Large intestine (tissue), 3 donors: ENCODE measurements around the gene MYO9B. TPM values are rescaled to one million over a fixed set of nuclear protein-coding genes. Genes with fewer than 3 reads are reported as not detected.
"Not testable (repeated sequence)": the region's sequence is repeated elsewhere in the genome, so short reads cannot be mapped to it uniquely, and the experiment has no call there.

ENCODE experiments used
- DNase-seq, 2 donors: peaks; one replicate each; pipeline versions ENCODE4 v3.0.0 to v3.0.0-alpha.2; 2013
- H3K27ac ChIP-seq: one replicate; pipeline ENCODE4 v1.5.1; 2013; ENCODE audit warnings: low read length
- H3K27me3 ChIP-seq: 2 replicates; pipeline ENCODE4 v1.6.1; 2013; ENCODE audit warnings: low read length; ENCODE audit not compliant: control insufficient read depth, insufficient read depth
- H3K36me3 ChIP-seq: 2 replicates; pipeline ENCODE4 v1.6.1; 2013; ENCODE audit warnings: low read length; ENCODE audit not compliant: control insufficient read depth, insufficient read depth
- H3K4me1 ChIP-seq: one replicate; pipeline ENCODE4 v1.6.1; 2013; ENCODE audit warnings: low read length; ENCODE audit not compliant: control insufficient read depth, insufficient read depth
- H3K4me3 ChIP-seq: one replicate; pipeline ENCODE4 v1.5.1; 2013; ENCODE audit warnings: low read length
- H3K9me3 ChIP-seq: one replicate; pipeline ENCODE4 v1.6.1; 2013; ENCODE audit warnings: mild to moderate bottlenecking, low read depth, low read length, moderate library complexity; ENCODE audit not compliant: control insufficient read depth
- WGBS: methylation state at CpG from one replicate; pipeline ENCODE4 v1.1.5; 2013; ENCODE audit warnings: low lambda C conversion rate; ENCODE audit not compliant: insufficient coverage; 5-methylcytosine and 5-hydroxymethylcytosine counted together
- polyA plus RNA-seq: library from polyadenylated mRNA; unstranded; fragments of 120-200 nt; gene quantifications from one replicate; pipeline ENCODE4 v1.2.1, GENCODE V29; 2013

MYO9B gene
- polyA plus RNA-seq, 1 donor: 49.8 TPM

DNA sequence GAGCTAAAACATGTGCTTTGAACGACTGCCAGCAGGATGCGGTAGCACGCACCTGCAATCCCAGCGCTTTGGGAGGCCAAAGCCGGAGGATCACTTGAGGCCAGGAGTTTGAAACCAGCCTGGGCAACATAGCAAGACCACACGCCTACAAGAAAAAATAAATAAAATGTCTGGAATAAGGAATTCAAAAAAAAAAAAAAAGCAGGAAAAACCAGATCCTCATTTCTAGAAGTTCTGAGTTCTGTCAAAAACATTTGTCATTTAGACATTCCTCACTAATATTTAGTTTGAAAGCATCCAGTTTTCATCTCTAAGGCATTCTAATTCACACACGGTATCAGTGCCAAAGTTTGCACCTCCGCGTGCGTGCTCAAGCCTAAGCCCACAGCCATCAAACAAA, 102.7 kb downstream of the MYO9B start:
- Histone ChIP-seq H3K27ac (no peak overlapping the region), H3K9me3 (no peaks in the 10 kb centered on the region), H3K27me3 (no peaks in the 10 kb centered on the region), H3K36me3 (peaks cover 34% of the 10 kb centered on the region), H3K4me3 (no peak overlapping the region), H3K4me1 (no peaks in the 10 kb centered on the region)
- no CpG with 5 or more reads among the region's 10 CpGs for WGBS
- DNase-seq: no peak

DNA sequence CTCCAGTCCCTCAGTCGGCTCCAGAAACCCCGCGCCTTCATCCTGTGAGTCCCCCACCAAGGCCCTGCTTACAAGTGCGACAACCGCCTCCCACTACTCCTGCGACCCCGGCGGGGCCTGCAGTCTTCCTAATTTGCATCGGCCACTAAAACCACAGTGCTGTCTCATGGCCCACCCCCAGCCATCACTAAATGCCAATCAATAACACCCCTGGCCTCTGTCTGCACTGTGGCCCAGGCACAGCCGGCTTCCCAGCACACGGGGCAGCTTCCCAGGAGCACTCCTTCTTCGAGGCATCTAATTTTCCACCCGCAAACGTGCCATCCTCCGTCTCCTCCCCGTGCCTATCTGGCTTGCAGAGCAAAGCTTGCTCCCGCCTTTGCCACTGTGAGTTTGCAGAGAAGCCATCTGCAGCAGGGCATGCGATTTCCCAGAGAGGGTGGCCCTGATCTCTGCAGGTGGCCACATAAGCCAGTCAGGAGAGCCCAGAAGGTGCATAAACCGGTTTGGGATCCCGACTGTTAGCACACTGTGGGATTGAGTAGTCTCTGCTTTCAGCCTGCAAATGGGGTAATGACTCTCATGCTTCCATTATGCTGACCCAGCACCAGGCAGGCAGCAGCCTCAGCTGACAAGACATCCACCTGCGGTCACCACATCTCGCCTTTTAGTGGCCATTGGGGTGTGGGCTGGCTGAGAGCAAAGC, 105.6 kb downstream of the MYO9B start:
- Histone ChIP-seq H3K9me3 (no peaks in the 10 kb centered on the region), H3K4me1 (no peaks in the 10 kb centered on the region), H3K27ac (no peak overlapping the region), H3K27me3 (no peaks in the 10 kb centered on the region), H3K36me3 (peaks cover 39% of the 10 kb centered on the region), H3K4me3 (no peak overlapping the region)
- DNase-seq: no peak
- WGBS: no CpG with 5 or more reads among the region's 22 CpGs

GRCh38 chr19:17183271-17183761, 107.7 kb downstream of the MYO9B start:
- no peaks in the 10 kb centered on the region for H3K9me3 ChIP-seq
- no peak overlapping the region for H3K4me3 ChIP-seq
- no peaks in the 10 kb centered on the region for H3K4me1 ChIP-seq
- no CpG with 5 or more reads among the region's 14 CpGs for WGBS
- no peaks in the 10 kb centered on the region for H3K27me3 ChIP-seq
- H3K27ac ChIP-seq: no peak overlapping the region
- no peak for DNase-seq
- H3K36me3 ChIP-seq: peaks cover 35% of the 10 kb centered on the region

- 82% methylated on average over 5 of the region's 11 CpGs for WGBS
- Histone ChIP-seq H3K36me3 (peaks cover 35% of the 10 kb centered on the region), H3K4me3 (no peak overlapping the region), H3K27ac (no peak overlapping the region), H3K4me1 (no peaks in the 10 kb centered on the region), H3K9me3 (no peaks in the 10 kb centered on the region), H3K27me3 (no peaks in the 10 kb centered on the region)
- no peak for DNase-seq
Observed at GRCh38 chr19:17183858-17184321, 108.3 kb downstream of the MYO9B start.

DNA sequence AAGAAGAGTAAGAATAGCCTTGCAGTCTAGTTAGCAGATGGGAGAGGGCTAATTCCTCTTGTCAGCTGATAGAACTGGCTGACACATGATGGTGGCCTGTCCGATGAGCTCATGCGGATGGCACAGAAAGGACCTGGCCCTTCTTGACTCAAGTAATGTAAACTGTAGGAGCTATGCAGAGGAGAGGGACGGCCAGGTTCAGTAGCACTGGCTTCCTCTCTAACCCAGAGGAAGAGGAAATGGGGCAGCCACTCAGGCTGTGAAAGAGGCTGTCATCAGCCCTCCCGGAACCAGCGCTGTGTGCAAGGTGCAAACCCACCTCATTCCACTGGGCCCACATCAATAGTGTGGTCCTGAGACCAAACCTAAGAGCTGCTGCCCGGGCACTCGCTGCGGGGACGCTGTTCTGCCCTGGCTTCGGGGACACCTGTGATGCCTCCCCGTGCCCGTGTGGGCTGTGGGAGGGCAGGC, 108.8 kb downstream of the MYO9B start:
- no peaks in the 10 kb centered on the region for H3K27me3 ChIP-seq
- no peak for DNase-seq
- no peaks in the 10 kb centered on the region for H3K4me1 ChIP-seq
- no CpG with 5 or more reads among the region's 12 CpGs for WGBS
- H3K27ac ChIP-seq: no peak overlapping the region
- no peak overlapping the region for H3K4me3 ChIP-seq
- H3K9me3 ChIP-seq: no peaks in the 10 kb centered on the region
- H3K36me3 ChIP-seq: peaks cover 35% of the 10 kb centered on the region

- Histone ChIP-seq H3K4me1 (no peaks in the 10 kb centered on the region), H3K4me3 (no peak overlapping the region), H3K27me3 (no peaks in the 10 kb centered on the region), H3K27ac (no peak overlapping the region), H3K36me3 (peaks cover 38% of the 10 kb centered on the region), H3K9me3 (no peaks in the 10 kb centered on the region)
- no peak for DNase-seq
- no CpG with 5 or more reads among the region's 8 CpGs for WGBS
Observed at GRCh38 chr19:17185590-17185989, 110.0 kb downstream of the MYO9B start.

- peaks cover 56% of the 10 kb centered on the region for H3K36me3 ChIP-seq
- not testable (repeated sequence) for H3K27me3 ChIP-seq, H3K27ac ChIP-seq, H3K4me1 ChIP-seq, H3K4me3 ChIP-seq, H3K9me3 ChIP-seq, DNase-seq
- no CpG with 5 or more reads among the region's 6 CpGs for WGBS
Observed at GRCh38 chr19:17191736-17192135, 116.2 kb downstream of the MYO9B start.

DNA sequence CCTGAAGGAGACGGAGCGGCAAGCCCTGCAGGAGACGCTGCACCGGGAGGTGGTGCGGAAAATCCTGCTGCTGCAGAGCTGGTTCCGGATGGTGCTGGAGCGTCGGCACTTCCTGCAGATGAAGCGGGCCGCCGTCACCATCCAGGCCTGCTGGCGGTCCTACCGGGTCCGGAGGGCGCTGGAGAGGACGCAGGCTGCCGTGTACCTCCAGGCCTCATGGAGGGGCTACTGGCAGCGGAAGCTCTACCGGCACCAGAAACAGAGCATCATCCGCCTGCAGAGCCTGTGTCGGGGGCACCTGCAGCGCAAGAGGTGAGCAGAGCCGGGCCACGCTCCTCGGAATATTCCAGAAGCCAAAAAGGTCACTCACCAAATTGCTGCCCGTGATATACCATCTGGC, 117.2 kb downstream of the MYO9B start:
- no peak for DNase-seq
- no peaks in the 10 kb centered on the region for H3K4me1 ChIP-seq
- H3K27me3 ChIP-seq: no peaks in the 10 kb centered on the region
- H3K9me3 ChIP-seq: no peaks in the 10 kb centered on the region
- no CpG with 5 or more reads among the region's 26 CpGs for WGBS
- no peak overlapping the region for H3K27ac ChIP-seq
- H3K36me3 ChIP-seq: peaks cover 55% of the 10 kb centered on the region
- H3K4me3 ChIP-seq: no peak overlapping the region

DNA sequence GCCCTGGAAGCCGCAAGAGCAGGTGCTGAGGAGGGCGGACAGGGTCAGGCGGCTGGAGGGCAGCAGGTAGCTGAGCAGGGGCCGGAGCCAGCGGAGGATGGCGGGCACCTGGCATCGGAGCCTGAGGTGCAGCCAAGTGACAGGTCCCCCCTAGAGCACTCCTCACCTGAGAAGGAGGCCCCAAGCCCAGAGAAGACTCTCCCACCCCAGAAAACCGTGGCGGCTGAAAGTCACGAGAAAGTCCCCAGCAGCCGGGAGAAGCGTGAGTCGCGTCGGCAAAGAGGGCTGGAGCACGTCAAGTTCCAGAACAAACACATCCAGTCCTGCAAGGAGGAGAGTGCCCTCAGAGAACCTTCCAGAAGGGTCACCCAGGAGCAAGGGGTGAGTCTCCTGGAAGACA, 119.0 kb downstream of the MYO9B start:
- peaks cover 58% of the 10 kb centered on the region for H3K36me3 ChIP-seq
- H3K27me3 ChIP-seq: no peaks in the 10 kb centered on the region
- DNase-seq: no peak
- H3K9me3 ChIP-seq: no peaks in the 10 kb centered on the region
- no peak overlapping the region for H3K27ac ChIP-seq
- no peaks in the 10 kb centered on the region for H3K4me1 ChIP-seq
- no CpG with 5 or more reads among the region's 16 CpGs for WGBS
- no peak overlapping the region for H3K4me3 ChIP-seq

- no CpG with 5 or more reads among the region's 23 CpGs for WGBS
- Histone ChIP-seq H3K4me1 (no peaks in the 10 kb centered on the region), H3K27me3 (no peaks in the 10 kb centered on the region), H3K9me3 (no peaks in the 10 kb centered on the region), H3K27ac (no peak overlapping the region), H3K4me3 (no peak overlapping the region), H3K36me3 (peaks cover 58% of the 10 kb centered on the region)
- DNase-seq: no peak
Observed at GRCh38 chr19:17195106-17195505, 119.5 kb downstream of the MYO9B start.

GRCh38 chr19:17196610-17197009, 121.0 kb downstream of the MYO9B start:
- H3K4me3 ChIP-seq: no peak overlapping the region
- no peaks in the 10 kb centered on the region for H3K9me3 ChIP-seq
- H3K27me3 ChIP-seq: no peaks in the 10 kb centered on the region
- no peak for DNase-seq
- 96% methylated on average over 4 of the region's 7 CpGs for WGBS
- no peaks in the 10 kb centered on the region for H3K4me1 ChIP-seq
- H3K27ac ChIP-seq: no peak overlapping the region
- H3K36me3 ChIP-seq: peaks cover 61% of the 10 kb centered on the region
